GM10248 (cell line): ENCODE measurements around the gene VAV2.

Source experiments
- CTCF ChIA-PET: fragments of 300-600 bp; sonication (Branson Sonifier 250); formaldehyde crosslinking; extraction: SDS; loops from one replicate; lab custom pipeline; 2021; ENCODE audit warnings: antibody characterized with exemption; lab: Yijun Ruan, JAX
- POLR2A ChIA-PET: fragments of 350-650 bp; sonication (Branson Sonifier 250); formaldehyde crosslinking; extraction: SDS; loops from one replicate; lab custom pipeline; 2020; ENCODE audit warnings: antibody characterized with exemption; lab: Yijun Ruan, JAX
- DNase-seq: peaks from one replicate; pipeline ENCODE4 v3.0.0; 2012; ENCODE audit errors: extremely low spot score
- CTCF ChIP-seq: IDR thresholded peaks from 2 replicates; pipeline ENCODE4 v1.5.1; 2012; ENCODE audit warnings: mild to moderate bottlenecking, low read depth; ENCODE audit errors: extremely low read depth, missing control alignments, control extremely low read depth

The VAV2 gene

GRCh38 chr9:133874060-133874657 is 118.0 kb downstream of the VAV2 start:
- TF ChIP-seq CTCF = no peak
- no peak for DNase-seq
- ChIA-PET POLR2A (interaction anchor here (0.5 kb wide), 1 partner anchor 16 kb away, joined by 3 read pairs; no protein-coding TSS in a partner anchor), CTCF (interaction anchor here (1.2 kb wide), 1 partner anchor 44 kb away, joined by 3 read pairs; no protein-coding TSS in a partner anchor)

GRCh38 chr9:133873461-133873891 is 118.6 kb downstream of the VAV2 start:
- TF ChIP-seq CTCF = no peak
- no peak for DNase-seq
- POLR2A ChIA-PET = interaction anchor here (0.5 kb wide), 1 partner anchor 16 kb away, joined by 3 read pairs; no protein-coding TSS in a partner anchor
- CTCF ChIA-PET = interaction anchor here (1.0 to 1.2 kb wide), 2 partner anchors 44 to 131 kb away, joined by 3 read pairs; no protein-coding TSS in a partner anchor

DNA sequence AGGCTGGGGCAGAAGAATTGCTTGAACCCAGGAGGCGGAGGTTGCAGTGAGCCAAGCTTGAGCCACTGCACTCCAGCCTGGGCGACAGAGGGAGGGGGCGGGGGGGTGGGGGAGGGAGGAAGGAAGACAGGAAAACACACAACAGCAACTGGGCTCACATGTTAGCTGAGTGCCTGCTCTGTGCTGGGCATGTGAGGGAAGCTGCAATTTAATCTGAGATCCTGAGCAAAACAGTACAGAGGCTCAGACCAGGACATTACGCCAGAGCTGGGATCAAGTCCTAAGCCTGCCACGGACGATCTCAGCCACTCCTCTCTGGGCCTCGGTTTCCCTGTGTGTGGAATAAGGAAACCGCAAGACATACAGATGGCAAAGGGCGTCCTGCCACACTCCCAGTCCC is 119.1 kb downstream of the VAV2 start:
- no peak for DNase-seq
- TF ChIP-seq CTCF = no peak
- ChIA-PET POLR2A (no interaction called here), CTCF (interaction anchor here (1.0 to 1.2 kb wide), 2 partner anchors 45 to 130 kb away, joined by 3 read pairs; no protein-coding TSS in a partner anchor)

GRCh38 chr9:133870598-133871595 is 121.2 kb downstream of the VAV2 start:
- ChIA-PET CTCF (interaction anchor here (1.1 to 1.6 kb wide), 2 partner anchors 10 to 122 kb away, joined by 3 to 4 read pairs; no protein-coding TSS in a partner anchor), POLR2A (no interaction called here)
- DNase-seq = no peak
- TF ChIP-seq CTCF = no peak

DNA sequence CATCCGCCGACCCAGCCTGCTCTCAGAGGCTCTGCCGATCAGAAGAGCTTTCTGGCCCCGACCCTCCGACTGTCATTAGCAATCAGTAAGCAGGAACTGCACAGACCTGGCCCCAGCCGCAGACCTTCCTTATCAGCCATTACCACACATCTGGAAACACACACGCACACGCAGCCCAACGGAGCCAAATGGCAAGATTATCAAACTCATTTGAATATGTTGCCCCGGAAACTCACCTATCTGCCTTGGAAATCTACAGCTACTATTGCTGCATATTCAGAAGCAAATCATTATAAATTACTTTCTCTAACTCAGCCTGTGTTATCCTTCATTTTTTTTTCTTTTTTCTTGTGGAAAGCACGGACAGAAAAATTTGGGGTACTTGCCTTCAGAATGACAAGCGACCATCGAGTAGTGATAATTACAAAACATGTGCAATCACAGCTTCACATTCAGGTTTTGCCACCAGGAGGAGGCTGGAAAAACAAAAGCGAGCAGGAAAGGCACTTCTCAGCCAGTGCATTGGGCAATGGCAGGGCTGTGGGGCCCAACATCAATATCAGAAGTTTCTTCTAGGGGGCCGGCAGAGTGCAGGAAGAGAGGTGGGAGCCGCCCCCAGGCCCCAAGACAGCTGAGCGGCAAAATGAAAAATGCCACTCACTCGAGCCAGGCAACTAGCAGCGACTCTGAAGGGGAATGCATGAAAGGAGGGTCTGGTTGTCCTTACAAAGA is 122.3 kb downstream of the VAV2 start:
- CTCF ChIA-PET = interaction anchor here (1.1 to 1.8 kb wide), 2 partner anchors 11 to 126 kb away, joined by 3 to 5 read pairs; no protein-coding TSS in a partner anchor
- no peak for DNase-seq
- TF ChIP-seq CTCF = no peak
- POLR2A ChIA-PET = interaction anchor here (0.7 kb wide), 1 partner anchor 160 kb away, joined by 3 read pairs; no protein-coding TSS in a partner anchor
